Measurements from ENCODE around the gene NLRP9. TPM values are rescaled to one million over a fixed set of nuclear protein-coding genes. Genes with fewer than 3 reads are reported as not detected.

The NLRP9 gene
- total RNA-seq, 4 donors from 2014 or later = not detected

GRCh38 chr19:55666343-55667005, 71.7 kb downstream of the NLRP9 start:
- H3K36me3 ChIP-seq = peaks cover 72 to 99% (median 83%) of the 10 kb centered on the region in 3 donors
- H3K9me3 ChIP-seq = no peaks in the 10 kb centered on the region
- intact Hi-C loops (cut with DNase I) = no loop called here
- 90% methylated on average over 6 of the region's 12 CpGs; no CpG with 5 or more reads in 1 of the 2 donors for WGBS, 2 donors
- no peaks in the 10 kb centered on the region for H3K27me3 ChIP-seq
- H3K4me1 ChIP-seq = peaks cover 0 to 36% (median 5%) of the 10 kb centered on the region in 3 donors
- no peak overlapping the region for H3K27ac ChIP-seq
- no peak for DNase-seq
- no peak overlapping the region for H3K4me3 ChIP-seq
- TF ChIP-seq CTCF (IDR thresholded peaks at IDR 0.05) (no peak), POLR2A (IDR thresholded peaks at IDR 0.05) (no peak)

DNA sequence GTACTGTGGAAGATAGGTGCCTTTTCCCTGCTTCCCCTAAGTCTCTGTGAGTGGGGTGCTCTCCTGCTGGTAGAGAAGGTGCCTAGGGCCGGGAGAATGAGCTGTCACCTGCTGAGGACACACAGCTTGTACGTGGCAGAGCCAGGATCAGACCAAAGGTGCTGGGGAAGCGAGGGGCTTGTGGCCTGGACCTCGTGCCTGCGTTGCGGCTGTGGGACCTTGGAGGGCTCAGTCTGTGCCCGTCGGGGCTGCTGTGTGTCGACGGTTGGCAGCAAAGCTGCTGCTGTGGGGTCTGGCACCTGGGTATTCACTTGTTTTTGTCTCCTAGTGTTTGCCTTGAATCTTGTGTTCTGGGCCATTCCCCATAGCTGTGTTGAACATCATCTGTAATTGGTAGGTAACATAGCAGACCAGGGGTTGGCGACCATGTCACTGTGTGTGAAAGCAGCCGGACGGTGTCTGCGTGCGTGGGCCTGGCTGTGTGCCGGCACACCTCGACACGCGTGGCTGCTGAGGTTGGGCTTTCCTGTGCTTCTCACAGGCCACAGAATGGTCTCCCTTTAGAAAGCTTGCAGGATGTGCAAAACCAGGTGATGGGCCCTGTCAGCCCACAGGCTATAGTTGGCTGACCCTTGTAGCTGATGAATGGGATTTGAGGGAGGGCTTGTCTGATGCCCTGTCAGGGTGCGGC, 74.2 kb downstream of the NLRP9 start:
- no peak for DNase-seq
- H3K27ac ChIP-seq = no peak overlapping the region
- TF ChIP-seq POLR2A (IDR thresholded peaks at IDR 0.05) = no peak
- no peak for TF ChIP-seq CTCF (IDR thresholded peaks at IDR 0.05)
- H3K9me3 ChIP-seq = no peaks in the 10 kb centered on the region
- peaks cover 3 to 39% (median 8%) of the 10 kb centered on the region in 3 donors for H3K4me1 ChIP-seq
- no peaks in the 10 kb centered on the region for H3K27me3 ChIP-seq
- H3K36me3 ChIP-seq = peaks cover 69 to 99% (median 84%) of the 10 kb centered on the region in 3 donors
- intact Hi-C loops (cut with DNase I) = no loop called here
- 76 to 88% methylated on average over 6 to 14 of the region's 20 CpGs for WGBS, 2 donors
- no peak overlapping the region for H3K4me3 ChIP-seq

DNA sequence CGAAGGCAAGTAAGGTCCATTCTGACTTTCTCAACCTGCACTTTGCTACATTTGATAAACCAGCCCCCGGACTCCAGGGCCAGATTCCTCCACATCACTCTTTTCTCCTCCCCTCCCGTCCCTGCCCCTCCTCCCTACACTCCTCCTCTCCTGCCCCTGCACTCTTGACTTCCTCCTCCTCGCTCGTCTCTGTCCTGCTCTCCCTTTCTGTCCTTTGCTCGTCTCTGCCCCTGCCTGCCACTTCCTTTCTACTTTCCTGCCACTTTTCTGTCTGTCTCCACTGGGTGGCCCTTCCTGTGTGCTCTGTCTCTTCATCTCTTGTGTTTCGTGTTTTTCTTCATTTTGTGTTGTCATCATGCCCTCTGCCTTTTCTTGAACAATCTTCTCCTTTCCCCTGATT, 76.4 kb downstream of the NLRP9 start:
- Histone ChIP-seq H3K4me3 (no peak overlapping the region), H3K4me1 (peaks cover 23 to 42% (median 25%) of the 10 kb centered on the region in 3 donors), H3K36me3 (peaks cover 56 to 83% (median 63%) of the 10 kb centered on the region in 3 donors), H3K9me3 (no peaks in the 10 kb centered on the region), H3K27ac (no peak overlapping the region), H3K27me3 (no peaks in the 10 kb centered on the region)
- 62 to 66% methylated on average over 7 of the region's 7 CpGs for WGBS, 2 donors
- intact Hi-C loops (cut with DNase I) = no loop called here
- no peak for TF ChIP-seq CTCF (IDR thresholded peaks at IDR 0.05)
- TF ChIP-seq POLR2A (IDR thresholded peaks at IDR 0.05) = no peak
- no peak for DNase-seq

DNA sequence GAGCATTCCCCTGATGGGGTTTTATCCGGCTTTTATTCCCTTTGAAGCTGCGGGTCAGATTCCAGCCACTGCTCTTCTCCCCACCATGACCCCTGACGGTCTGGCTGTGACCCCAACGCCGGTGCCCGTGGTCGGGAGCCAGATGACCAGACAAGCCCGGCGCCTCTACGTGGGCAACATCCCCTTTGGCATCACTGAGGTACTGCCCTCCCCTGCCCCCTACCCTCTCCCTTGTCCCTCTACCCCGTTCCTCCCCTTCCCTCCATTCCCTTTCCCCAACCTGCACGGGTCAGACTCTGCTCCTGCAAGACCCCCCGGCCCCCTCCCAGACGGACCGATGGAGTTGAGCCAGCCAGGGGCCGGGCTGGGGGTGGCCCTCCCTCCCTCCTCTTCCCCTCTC, 77.2 kb downstream of the NLRP9 start:
- no peak for DNase-seq
- Histone ChIP-seq H3K4me3 (no peak overlapping the region), H3K27ac (no peak overlapping the region), H3K27me3 (no peaks in the 10 kb centered on the region), H3K36me3 (peaks cover 48 to 75% (median 55%) of the 10 kb centered on the region in 3 donors), H3K4me1 (peaks cover 32 to 46% (median 33%) of the 10 kb centered on the region in 3 donors), H3K9me3 (no peaks in the 10 kb centered on the region)
- TF ChIP-seq POLR2A (IDR thresholded peaks at IDR 0.05) (no peak), CTCF (IDR thresholded peaks at IDR 0.05) (no peak)
- 74 to 78% methylated on average over 15 to 16 of the region's 16 CpGs for WGBS, 2 donors
- intact Hi-C loops (cut with DNase I) = no loop called here

DNA sequence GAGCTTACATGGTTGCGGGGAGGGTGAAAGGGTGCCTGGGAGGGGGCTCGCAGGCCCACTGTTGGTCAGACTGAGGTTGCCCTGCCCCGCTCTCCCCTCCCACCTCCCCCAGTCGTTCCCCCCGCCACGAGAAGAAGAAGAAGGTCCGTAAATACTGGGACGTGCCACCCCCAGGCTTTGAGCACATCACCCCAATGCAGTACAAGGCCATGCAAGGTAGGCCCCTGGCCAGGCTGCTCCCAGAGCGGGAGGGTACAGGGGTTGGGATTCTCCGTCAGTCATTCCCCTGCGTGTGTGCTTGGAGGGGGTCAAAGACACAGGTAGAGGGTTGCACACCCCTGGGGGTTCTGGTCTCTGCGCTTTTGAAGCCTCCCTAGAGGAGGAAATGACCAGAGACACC, 77.8 kb downstream of the NLRP9 start:
- H3K4me1 ChIP-seq = peaks cover 34 to 52% (median 36%) of the 10 kb centered on the region in 3 donors
- WGBS, 2 donors = 90 to 100% methylated on average over 1 to 2 of the region's 12 CpGs
- intact Hi-C loops (cut with DNase I) = no loop called here

More for the DNA sequence above, 77.8 kb downstream of the NLRP9 start:
- no peaks in the 10 kb centered on the region for H3K9me3 ChIP-seq
- no peaks in the 10 kb centered on the region for H3K27me3 ChIP-seq
- no peak overlapping the region for H3K4me3 ChIP-seq
- peaks cover 42 to 69% (median 52%) of the 10 kb centered on the region in 3 donors for H3K36me3 ChIP-seq
- H3K27ac ChIP-seq = no peak overlapping the region
- TF ChIP-seq POLR2A (IDR thresholded peaks at IDR 0.05) = no peak
- TF ChIP-seq CTCF (IDR thresholded peaks at IDR 0.05) = no peak
- DNase-seq = no peak

Data from esophagus squamous epithelium (tissue), 5 donors.